ENCODE data around the gene KDM2B. TPM values are rescaled to one million over a fixed set of nuclear protein-coding genes. Genes with fewer than 3 reads are reported as not detected.

KDM2B gene
- total and polyA plus RNA-seq, 2 of the 8 experiments (the other 6 are each of a cell fraction or from before 2014, with no cell fraction given) = 111 to 162 TPM

DNA sequence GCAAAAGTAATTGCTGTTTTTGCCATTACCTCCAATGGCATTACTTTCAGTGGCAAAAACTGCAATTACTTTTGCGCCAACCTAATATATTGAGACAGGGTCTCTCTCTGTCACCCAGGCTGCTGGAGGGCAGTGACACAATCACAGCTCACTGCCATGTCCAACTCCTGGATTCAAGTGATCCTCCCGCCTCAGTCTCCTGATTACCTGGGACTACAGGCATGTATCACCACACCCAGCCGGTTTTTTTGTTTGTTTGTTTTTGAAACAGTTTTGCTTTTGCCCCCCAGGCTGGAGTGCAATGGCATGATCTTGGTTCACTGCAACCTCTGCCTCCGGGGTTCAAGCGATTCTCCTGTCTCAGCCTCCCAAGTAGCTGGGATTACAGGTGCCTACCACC, 15.7 kb upstream of the KDM2B start:
- no peak overlapping the region for H2AFZ ChIP-seq (ENCODE audit: low read length)
- FAIRE-seq (no peak), DNase-seq (ENCODE audit: low read depth in 1 of 2, low spot score in 2 of 2) (no peak)
- H4K20me1 ChIP-seq (replicated peaks in 1 of 2; ENCODE audit: control insufficient read depth in 1 of 2, insufficient read depth in 2 of 2, low read length in 2 of 2) = no peaks in the 10 kb centered on the region
- H3K23me2 ChIP-seq (ENCODE audit: low read depth, low read length) = no peaks in the 10 kb centered on the region
- H2AK5ac ChIP-seq (ENCODE audit: low read depth, low read length) = no peak overlapping the region
- H2BK20ac ChIP-seq (ENCODE audit: low read length) = no peak overlapping the region
- 0 out of 7 replicates have a peak, but pooled peaks cover 0 to 2% (median 0%) of the 10 kb centered on the region in 4 experiments for H3K4me1 ChIP-seq (replicated peaks in 1 of 4; ENCODE audit: control insufficient read depth in 3 of 4, insufficient read depth in 4 of 4, low read length in 3 of 4)
- H3K9me3 ChIP-seq (ENCODE audit: insufficient read depth in 2 of 2, low read depth in 1 of 2, low read length in 1 of 2) = no peaks in the 10 kb centered on the region; a peak in 1 of 4 replicates
- H3K9ac ChIP-seq (replicated peaks in 1 of 4; ENCODE audit: extremely low read depth in 1 of 4, low read depth in 3 of 4, low read length in 3 of 4) = no peak overlapping the region
- no peak overlapping the region for H3K56ac ChIP-seq (replicated peaks; ENCODE audit: insufficient read length, low read depth, low read length)
- 96% methylated on average over 5 of the region's 5 CpGs; no CpG with 5 or more reads in 1 of the 2 experiments for WGBS, 2 experiments (ENCODE audit: extremely low coverage in 1 of 2, insufficient coverage in 1 of 2, insufficient read length in 1 of 2, insufficient replicate concordance in 2 of 2, low coverage in 1 of 2, low lambda C conversion rate in 2 of 2, missing lambda C conversion rate in 1 of 2)
- H3K27ac ChIP-seq (ENCODE audit: low read depth, low read length) = no peak overlapping the region
- no peak overlapping the region for H2BK5ac ChIP-seq (ENCODE audit: low read depth, low read length)
- H3K4me2 ChIP-seq (ENCODE audit: insufficient read depth in 1 of 2, low read depth in 2 of 2, low read length in 2 of 2) = no peak overlapping the region
- no peak overlapping the region for H3K23ac ChIP-seq (ENCODE audit: insufficient read length)
- no peaks in the 10 kb centered on the region for H3K79me1 ChIP-seq (ENCODE audit: low read depth, low read length)
- no peak overlapping the region for H4K8ac ChIP-seq (ENCODE audit: extremely low read depth, insufficient read depth, low read length)
- H2BK120ac ChIP-seq (replicated peaks; ENCODE audit: low read depth, low read length) = no peak overlapping the region
- H2BK15ac ChIP-seq (ENCODE audit: low read length) = no peak overlapping the region
- CTCF ChIA-PET (ENCODE audit: partially characterized antibody) = interaction anchor here (1.0 to 2.3 kb wide), 2 partner anchors 29 to 57 kb away, joined by 3 to 7 read pairs; no protein-coding TSS in a partner anchor
- H3K4me3 ChIP-seq (ENCODE audit: extremely low read depth in 1 of 4, insufficient read depth in 2 of 4, low read depth in 3 of 4, low read length in 4 of 4) = no peak overlapping the region
- no peak overlapping the region for H4K91ac ChIP-seq (replicated peaks; ENCODE audit: insufficient read length, low read length)
- H2BK12ac ChIP-seq (ENCODE audit: low read depth, low read length) = no peak overlapping the region
- H3K36me3 ChIP-seq (ENCODE audit: control insufficient read depth in 2 of 4, insufficient read depth in 4 of 4, low read length in 3 of 4) = peaks cover 0 to 15% (median 0%) of the 10 kb centered on the region in 4 experiments; a peak in 3 of 8 replicates
- H4K5ac ChIP-seq (ENCODE audit: insufficient read length, low read depth, low read length) = no peak overlapping the region
- H3K4ac ChIP-seq (replicated peaks; ENCODE audit: insufficient read length, low read depth, low read length) = no peak overlapping the region
- no peaks in the 10 kb centered on the region for H3K27me3 ChIP-seq (replicated peaks in 1 of 4; ENCODE audit: control insufficient read depth in 3 of 4, extremely low read depth in 1 of 4, insufficient read depth in 3 of 4, low read length in 3 of 4)
- H3K79me2 ChIP-seq (ENCODE audit: control insufficient read depth in 1 of 2, insufficient read depth in 2 of 2, low read length in 2 of 2) = no peaks in the 10 kb centered on the region
- no peak overlapping the region for H3K14ac ChIP-seq (ENCODE audit: insufficient read length)
- POLR2A ChIA-PET (ENCODE audit: partially characterized antibody) = interaction anchor here (1.2 to 10.4 kb wide), 3 partner anchors 15 to 43 kb away, joined by 3 to 219 read pairs (median 4); partner anchors contain the start of gene KDM2B
- H3K18ac ChIP-seq (ENCODE audit: extremely low read depth, low read length) = no peak overlapping the region
- TF ChIP-seq CHD2 (IDR thresholded peaks at IDR 0.05; ENCODE audit: low read length) (no peak), RXRA (IDR thresholded peaks at IDR 0.05; ENCODE audit: insufficient read depth, low read depth, low read length) (no peak), YY1 (IDR thresholded peaks at IDR 0.05; ENCODE audit: low read depth, low read length) (no peak), SIX5 (IDR thresholded peaks at IDR 0.05; ENCODE audit: low read depth, low read length) (no peak), RBBP5 (IDR thresholded peaks at IDR 0.05; ENCODE audit: borderline replicate concordance, low read depth, low read length) (no peak), POLR2AphosphoS5 (IDR thresholded peaks at IDR 0.05; ENCODE audit: low read depth, low read length) (no peak), KDM5A (IDR thresholded peaks at IDR 0.05; ENCODE audit: low read length) (no peak), EP300 (IDR thresholded peaks at IDR 0.05; ENCODE audit: borderline replicate concordance in 1 of 2, low read depth in 2 of 2, low read length in 2 of 2) (no peak), SIRT6 (IDR thresholded peaks at IDR 0.05; ENCODE audit: low read length) (no peak), BACH1 (IDR thresholded peaks at IDR 0.05; ENCODE audit: low read length) (no peak), CBX8 (IDR thresholded peaks at IDR 0.05; ENCODE audit: borderline replicate concordance, low read depth, low read length) (no peak), POLR2A (IDR thresholded peaks at IDR 0.05; ENCODE audit: control extremely low read depth in 1 of 2, low read depth in 2 of 2, low read length in 2 of 2) (no peak), TCF12 (IDR thresholded peaks at IDR 0.05; ENCODE audit: low read depth, low read length) (no peak)
